ENCODE results near the gene CRYZ.

- TF ChIP-seq CTCF (IDR thresholded peaks at IDR 0.05) (no peak), POLR2A (IDR thresholded peaks at IDR 0.05) (no peak)
Observed at GRCh38 chr1:74777525-74777924, 44.7 kb upstream of the CRYZ start.
